HG03135 (cell line): Measurements from ENCODE around the gene MTG2.

Source experiments
- ATAC-seq: cut with Tn5 transposase; IDR thresholded peaks from one replicate; pipeline ENCODE4 v1.9.1; 2021; ENCODE audit warnings: mild to moderate bottlenecking, moderate library complexity; ENCODE audit not compliant: unreplicated experiment

Gene MTG2

GRCh38 chr20:62246431-62246830 lies 63.6 kb downstream of the MTG2 start:
- ATAC-seq, result no peak

- no peak for ATAC-seq
Observed at GRCh38 chr20:62246872-62247652, 64.2 kb downstream of the MTG2 start.

GRCh38 chr20:62248890-62249560 lies 66.2 kb downstream of the MTG2 start:
- no peak for ATAC-seq

GRCh38 chr20:62252342-62252966 lies 69.6 kb downstream of the MTG2 start:
- no peak for ATAC-seq
